GM10847 (cell line): ENCODE results near the gene NUP62CL.

Experiments used
- POLR2A ChIP-seq: IDR thresholded peaks from 2 replicates; pipeline ENCODE4 v1.6.1; 2011; ENCODE audit not compliant: insufficient read length; ENCODE audit errors: extremely low read depth

Gene NUP62CL

DNA sequence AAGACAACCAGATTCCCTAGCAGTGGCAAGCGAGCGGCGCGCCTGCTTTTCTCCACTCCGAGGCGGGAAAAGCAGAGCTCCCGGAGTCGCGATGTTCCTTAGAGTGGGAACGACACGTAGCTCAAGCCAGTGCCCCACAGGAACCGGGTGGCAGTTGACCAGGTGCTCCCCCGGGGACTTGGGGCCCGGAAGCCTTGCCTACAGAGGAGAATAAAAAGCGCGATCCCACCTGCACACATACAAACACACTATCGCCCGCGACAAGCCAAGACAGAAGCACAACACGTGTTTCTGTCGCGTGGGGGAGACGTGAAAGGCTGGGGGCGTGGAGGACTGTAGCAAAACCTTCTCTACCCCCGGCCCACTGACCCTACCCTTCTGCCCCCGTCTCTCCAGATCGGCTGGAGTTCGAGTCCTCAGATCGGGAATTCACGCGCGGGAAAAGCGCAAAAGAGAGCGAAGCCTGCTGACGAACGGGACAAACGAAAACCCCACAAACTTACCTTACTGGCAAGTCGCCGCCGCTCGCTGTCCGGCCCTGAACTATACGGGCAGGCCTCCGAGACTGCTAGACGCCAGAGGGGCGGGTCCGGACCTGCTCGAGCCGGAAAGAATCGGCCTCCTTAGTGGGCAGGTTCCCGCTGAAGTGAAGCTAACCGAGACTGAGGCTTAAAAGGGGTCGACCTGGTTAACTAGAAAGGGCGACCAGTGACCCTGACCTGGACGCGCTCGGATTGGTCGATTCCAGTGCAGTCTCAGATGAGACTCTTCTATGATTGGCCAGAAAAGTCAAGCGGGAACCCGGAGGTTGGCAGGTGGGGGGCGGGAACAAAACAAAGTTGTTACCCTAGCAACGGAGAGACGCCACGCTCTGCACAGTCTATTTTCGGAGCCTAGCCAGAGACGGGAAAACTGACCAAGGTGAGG lies at the start of gene NUP62CL, which contains the start of gene DNAAF6:
Gene NUP62CL, minus strand, starts transcription at position 664 of the 927 bp plus-strand sequence. CDS start 31,287 bp downstream, outside the sequence.
Gene DNAAF6, plus strand, starts transcription at position 842 of the 927 bp plus-strand sequence. CDS start 6,265 bp downstream, outside the sequence.
- no peak for TF ChIP-seq POLR2A

DNA sequence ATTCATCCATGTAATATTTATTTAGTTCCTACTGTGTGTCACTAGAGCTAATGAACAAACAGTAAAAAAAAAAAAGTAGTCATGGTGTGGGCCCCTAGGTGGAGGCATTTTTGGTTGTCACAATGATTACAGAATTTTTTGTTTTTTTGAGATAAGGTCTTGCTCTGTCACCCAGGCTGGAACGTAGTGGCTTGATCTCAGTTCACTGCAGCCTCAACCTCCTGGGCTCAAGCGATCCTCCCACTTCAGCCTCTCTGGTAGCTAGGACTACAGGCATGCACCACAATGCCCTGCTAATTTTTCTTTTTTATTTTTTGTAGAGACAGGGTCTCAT lies 22.2 kb upstream of the NUP62CL start:
- TF ChIP-seq POLR2A, result no peak

GRCh38 chrX:107227780-107228485 lies 21.7 kb upstream of the NUP62CL start:
- TF ChIP-seq POLR2A, result no peak

DNA sequence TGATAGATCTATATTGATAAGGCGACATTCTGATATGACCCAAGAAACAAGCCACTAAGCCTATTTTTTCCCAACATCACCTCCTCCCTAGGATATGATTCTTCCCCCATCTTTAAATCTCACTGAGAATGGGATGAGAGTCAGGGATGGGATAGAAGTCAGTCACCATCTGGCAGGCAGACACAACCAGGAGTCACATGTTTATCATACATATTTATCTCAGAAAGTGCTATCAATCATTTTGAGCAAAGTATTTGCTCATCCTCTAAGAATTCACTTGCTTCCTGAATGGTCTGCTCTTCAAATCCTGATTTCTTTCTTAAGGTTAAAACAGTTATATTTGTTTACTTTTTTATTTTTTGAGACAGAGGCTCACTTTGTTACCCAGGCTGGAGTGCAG lies 20.5 kb upstream of the NUP62CL start:
- TF ChIP-seq POLR2A, result no peak

- no peak for TF ChIP-seq POLR2A
Observed at GRCh38 chrX:107213477-107213876, 7.2 kb upstream of the NUP62CL start.

GRCh38 chrX:107207943-107208342 lies 1.7 kb upstream of the NUP62CL start:
- TF ChIP-seq POLR2A, result no peak

- TF ChIP-seq POLR2A, result no peak
Observed at GRCh38 chrX:107207089-107207488, 856 bp upstream of the NUP62CL start.

DNA sequence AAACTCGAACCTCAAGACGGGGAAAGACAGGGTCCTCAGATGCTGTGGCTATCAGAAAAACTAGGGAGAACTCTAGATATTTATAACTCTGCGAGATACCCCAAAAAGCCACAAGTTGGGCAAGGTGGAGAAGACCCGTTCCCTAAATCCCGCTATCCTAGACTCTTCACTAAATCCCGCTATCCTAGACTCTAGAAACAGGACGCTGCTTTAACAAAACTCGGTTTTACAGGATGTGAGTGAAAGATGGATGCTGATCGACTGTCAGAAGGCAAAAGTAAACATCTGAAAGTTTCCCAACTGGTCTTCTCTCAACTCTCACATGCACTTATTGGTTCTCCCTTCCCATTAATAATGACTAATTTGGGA lies 448 bp upstream of the NUP62CL start:
- no peak for TF ChIP-seq POLR2A

GRCh38 chrX:107204068-107204605 lies 2.1 kb downstream of the NUP62CL start:
- TF ChIP-seq POLR2A, result no peak

GRCh38 chrX:107199491-107199890 lies 6.7 kb downstream of the NUP62CL start:
- no peak for TF ChIP-seq POLR2A

DNA sequence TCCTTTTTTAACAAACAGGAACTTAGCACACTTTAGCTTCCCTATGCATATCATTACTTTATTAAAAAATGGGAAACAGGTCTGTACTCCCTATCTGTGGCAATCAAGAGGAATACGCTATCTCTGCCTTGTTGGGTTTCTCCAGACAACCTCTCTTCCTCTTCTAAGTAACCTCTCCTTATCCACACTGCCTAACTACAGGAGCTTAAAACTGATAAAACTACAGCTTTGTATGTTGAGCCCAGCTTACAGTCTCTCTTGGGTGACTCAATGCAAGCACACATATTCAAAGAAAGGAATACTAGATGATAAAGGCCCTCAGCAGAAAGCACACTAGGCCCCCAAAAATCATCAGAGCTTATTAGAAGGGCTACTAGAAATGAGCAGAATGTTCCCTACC lies 8.9 kb downstream of the NUP62CL start:
- TF ChIP-seq POLR2A, result no peak

GRCh38 chrX:107171369-107172102 lies 34.7 kb downstream of the NUP62CL start:
- TF ChIP-seq POLR2A, result no peak

- no peak for TF ChIP-seq POLR2A
Observed at GRCh38 chrX:107168712-107169111, 37.5 kb downstream of the NUP62CL start.

DNA sequence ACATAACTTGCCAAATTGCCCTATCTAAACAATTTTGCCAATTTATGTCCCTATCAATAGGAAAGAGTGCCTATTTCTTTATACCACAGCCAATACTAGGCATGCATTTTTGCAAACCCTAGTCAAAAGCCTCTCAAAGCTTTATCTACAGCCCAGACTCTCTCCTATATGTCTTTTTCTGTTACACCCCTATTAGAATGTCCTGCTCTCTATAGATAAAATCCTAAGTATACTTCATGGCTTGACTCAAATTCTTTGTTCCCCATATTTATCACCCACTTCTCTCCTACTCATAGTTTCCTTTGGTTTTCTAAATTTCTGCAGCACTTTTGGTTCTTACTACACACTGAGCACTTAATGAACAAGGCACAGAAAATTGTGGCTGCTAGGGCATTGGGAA lies 38.0 kb downstream of the NUP62CL start:
- TF ChIP-seq POLR2A, result no peak
